ENCODE results near the gene BRAT1. TPM values are rescaled to one million over a fixed set of nuclear protein-coding genes. Genes with fewer than 3 reads are reported as not detected.

BRAT1 gene
- polyA plus RNA-seq (60.3 and 68.6 TPM in 2 replicates), polyA minus RNA-seq (24.8 and 30.9 TPM in 2 replicates)

- Histone ChIP-seq H3K36me3 (ENCODE audit: insufficient read depth, low read length) (no peaks in the 10 kb centered on the region), H2AFZ (ENCODE audit: low read depth, low read length) (peak within 1 kb of the TSS; percentile 80), H3K9ac (ENCODE audit: low read length) (peak within 1 kb of the TSS; percentile 98), H3K4me3 (ENCODE audit: low read length) (peak within 1 kb of the TSS; percentile 93), H4K20me1 (ENCODE audit: insufficient read depth) (no peaks in the 10 kb centered on the region), H3K79me2 (replicated peaks; ENCODE audit: insufficient read depth, low read length) (peaks cover 12% of the 10 kb centered on the region), H3K9me2 (ENCODE audit: insufficient read depth, low read length) (no peaks in the 10 kb centered on the region), H3K9me3 (ENCODE audit: low read length) (no peaks in the 10 kb centered on the region), H3F3A (ENCODE audit: insufficient read depth, low read length, poor library complexity, severe bottlenecking) (no peaks in the 10 kb centered on the region), H3K27me3 (ENCODE audit: insufficient read depth, low read depth, low read length) (no peaks in the 10 kb centered on the region), H3K27ac (ENCODE audit: low read length) (peak within 1 kb of the TSS; percentile 97), H3K4me2 (ENCODE audit: low read length) (peak within 1 kb of the TSS; percentile 80)
- TF ChIP-seq MXI1 (conservative IDR thresholded peaks at IDR 0.05; ENCODE audit: poor library complexity, severe bottlenecking), result peak; percentile 80
- TF ChIP-seq TAF1 (IDR thresholded peaks at IDR 0.05; ENCODE audit: low read depth), result no peak
- peak; percentile 55 for TF ChIP-seq CTCF (IDR thresholded peaks at IDR 0.05; ENCODE audit: poor library complexity, severe bottlenecking)
- TF ChIP-seq POLR2AphosphoS5 (IDR thresholded peaks at IDR 0.05), result peak; percentile 73
Observed at GRCh38 chr7:2555121-2556052, at the start of gene BRAT1. BRAT1 (minus strand) TSS chr7:2555524; CDS start chr7:2554431, 1,093 bp downstream.

- Histone ChIP-seq H3K27ac (ENCODE audit: low read length) (no peak overlapping the region), H3K27me3 (ENCODE audit: insufficient read depth, low read depth, low read length) (no peaks in the 10 kb centered on the region), H4K20me1 (ENCODE audit: insufficient read depth) (no peaks in the 10 kb centered on the region), H3K79me2 (replicated peaks; ENCODE audit: insufficient read depth, low read length) (no peaks in the 10 kb centered on the region), H3K9ac (ENCODE audit: low read length) (no peak overlapping the region), H3K4me3 (ENCODE audit: low read length) (no peak overlapping the region), H2AFZ (ENCODE audit: low read depth, low read length) (no peak overlapping the region), H3F3A (ENCODE audit: insufficient read depth, low read length, poor library complexity, severe bottlenecking) (no peaks in the 10 kb centered on the region), H3K9me2 (ENCODE audit: insufficient read depth, low read length) (no peaks in the 10 kb centered on the region), H3K36me3 (ENCODE audit: insufficient read depth, low read length) (no peaks in the 10 kb centered on the region), H3K4me2 (ENCODE audit: low read length) (no peak overlapping the region), H3K9me3 (ENCODE audit: low read length) (no peaks in the 10 kb centered on the region)
- no peak for TF ChIP-seq EP300 (conservative IDR thresholded peaks at IDR 0.05; ENCODE audit: poor library complexity, severe bottlenecking)
- no peak for TF ChIP-seq RAD21 (conservative IDR thresholded peaks at IDR 0.05)
Observed at GRCh38 chr7:2604608-2605174, 49.4 kb upstream of the BRAT1 start.

- Histone ChIP-seq H3K9me3 (ENCODE audit: low read length) (no peaks in the 10 kb centered on the region), H3K9me2 (ENCODE audit: insufficient read depth, low read length) (no peaks in the 10 kb centered on the region), H3K36me3 (ENCODE audit: insufficient read depth, low read length) (no peaks in the 10 kb centered on the region), H3K79me2 (replicated peaks; ENCODE audit: insufficient read depth, low read length) (no peaks in the 10 kb centered on the region), H3K27ac (ENCODE audit: low read length) (no peak overlapping the region), H3K4me2 (ENCODE audit: low read length) (no peak overlapping the region), H4K20me1 (ENCODE audit: insufficient read depth) (no peaks in the 10 kb centered on the region), H3K9ac (ENCODE audit: low read length) (no peak overlapping the region), H3F3A (ENCODE audit: insufficient read depth, low read length, poor library complexity, severe bottlenecking) (no peaks in the 10 kb centered on the region), H3K4me3 (ENCODE audit: low read length) (no peak overlapping the region), H2AFZ (ENCODE audit: low read depth, low read length) (no peak overlapping the region), H3K27me3 (ENCODE audit: insufficient read depth, low read depth, low read length) (no peaks in the 10 kb centered on the region)
- TF ChIP-seq TAF1 (IDR thresholded peaks at IDR 0.05; ENCODE audit: low read depth), result no peak
- no peak for TF ChIP-seq MXI1 (conservative IDR thresholded peaks at IDR 0.05; ENCODE audit: poor library complexity, severe bottlenecking)
- no peak for TF ChIP-seq CTCF (IDR thresholded peaks at IDR 0.05; ENCODE audit: poor library complexity, severe bottlenecking)
- no peak for TF ChIP-seq EP300 (conservative IDR thresholded peaks at IDR 0.05; ENCODE audit: poor library complexity, severe bottlenecking)
- TF ChIP-seq EZH2 (IDR thresholded peaks at IDR 0.05; ENCODE audit: borderline replicate concordance, insufficient read depth, low read length, poor library complexity, severe bottlenecking), result no peak
- no peak for TF ChIP-seq SMC3 (conservative IDR thresholded peaks at IDR 0.05; ENCODE audit: poor library complexity)
- no peak for TF ChIP-seq REST (IDR thresholded peaks at IDR 0.05; ENCODE audit: borderline replicate concordance)
- TF ChIP-seq RAD21 (conservative IDR thresholded peaks at IDR 0.05), result no peak
- no peak for TF ChIP-seq POLR2AphosphoS5 (IDR thresholded peaks at IDR 0.05)
Observed at GRCh38 chr7:2603044-2603965, 48.0 kb upstream of the BRAT1 start.
